Activated T-cell treated with anti-CD3 and anti-CD28 coated beads, Interleukin-2, amount 50 U/mL, for 48 hours (primary cell): Measurements from ENCODE around the gene NGEF.
A peak's percentile ranks its signal among the peaks of the same experiment; 100 is the strongest.
"Not testable (repeated sequence)": the region's sequence is repeated elsewhere in the genome, so short reads cannot be mapped to it uniquely, and the experiment has no call there.

ENCODE experiments used
- DNase-seq, 2 experiments: peaks; one replicate each; pipeline ENCODE4 v3.0.0-alpha.2; 2020

The NGEF gene

GRCh38 chr2:233013027-233013461 is at the start of gene NGEF:
NGEF (minus strand) TSS chr2:233013256; CDS start chr2:232974890, 38,366 bp downstream.
- DNase-seq: peak in 1 of 2 experiments; percentile 10

- no peak for DNase-seq
Observed at GRCh38 chr2:233062451-233062850, 49.4 kb upstream of the NGEF start.

- no peak for DNase-seq
Observed at GRCh38 chr2:233061591-233062450, 48.8 kb upstream of the NGEF start.

GRCh38 chr2:233060980-233061590 is 48.0 kb upstream of the NGEF start:
- peak; percentile 66 to 67 for DNase-seq

GRCh38 chr2:233060501-233060979 is 47.5 kb upstream of the NGEF start:
- no peak for DNase-seq

- DNase-seq: peak; percentile 80 to 82
Observed at GRCh38 chr2:233059797-233060500, 46.9 kb upstream of the NGEF start, which contains the start of gene INPP5D. INPP5D (plus strand) TSS chr2:233060342; CDS start chr2:233060479, 137 bp downstream.

GRCh38 chr2:233059547-233059796 is 46.4 kb upstream of the NGEF start:
- DNase-seq: no peak

- no peak for DNase-seq
Observed at GRCh38 chr2:233058717-233059546, 45.9 kb upstream of the NGEF start.

- no peak for DNase-seq
Observed at GRCh38 chr2:233056961-233057605, 44.0 kb upstream of the NGEF start.

- no peak for DNase-seq
Observed at GRCh38 chr2:233055362-233055761, 42.3 kb upstream of the NGEF start.

- DNase-seq: peak; percentile 85 to 86
Observed at GRCh38 chr2:233053928-233054784, 41.1 kb upstream of the NGEF start.

- not testable (repeated sequence) for DNase-seq
Observed at GRCh38 chr2:233052517-233052916, 39.5 kb upstream of the NGEF start.

GRCh38 chr2:233051241-233052149 is 38.4 kb upstream of the NGEF start:
- DNase-seq: no peak

GRCh38 chr2:233049194-233049761 is 36.2 kb upstream of the NGEF start:
- DNase-seq: no peak

- DNase-seq: no peak
Observed at GRCh38 chr2:233048569-233049193, 35.6 kb upstream of the NGEF start.

GRCh38 chr2:233047667-233048066 is 34.6 kb upstream of the NGEF start:
- no peak for DNase-seq

- DNase-seq: no peak
Observed at GRCh38 chr2:233047206-233047605, 34.1 kb upstream of the NGEF start.

GRCh38 chr2:233044974-233045605 is 32.0 kb upstream of the NGEF start:
- no peak for DNase-seq

GRCh38 chr2:233042549-233042948 is 29.5 kb upstream of the NGEF start:
- no peak for DNase-seq
